GF-D8 (cell line): ENCODE measurements around the gene LRSAM1.

Source experiments
- DNase-seq: peaks from one replicate; lab custom pipeline; 2025; lab: John Stamatoyannopoulos, UW

Gene LRSAM1

GRCh38 chr9:127426756-127427155, 24.6 kb upstream of the LRSAM1 start:
- DNase-seq = no peak

GRCh38 chr9:127428348-127428747, 23.0 kb upstream of the LRSAM1 start:
- DNase-seq = no peak

- DNase-seq = no peak
These were observed 20.9 kb upstream of the LRSAM1 start for GRCh38 chr9:127430415-127430814.

GRCh38 chr9:127437497-127438264, 13.6 kb upstream of the LRSAM1 start:
- DNase-seq = no peak

- no peak for DNase-seq
These were observed 12.9 kb upstream of the LRSAM1 start for GRCh38 chr9:127438394-127438793.

GRCh38 chr9:127444283-127444920, 6.9 kb upstream of the LRSAM1 start:
- no peak for DNase-seq

- DNase-seq = no peak
These were observed 6.1 kb upstream of the LRSAM1 start for GRCh38 chr9:127444921-127445850.

- DNase-seq = no peak
These were observed 5.2 kb upstream of the LRSAM1 start for GRCh38 chr9:127445851-127446712.

GRCh38 chr9:127446713-127447415, 4.4 kb upstream of the LRSAM1 start:
- DNase-seq = no peak

GRCh38 chr9:127447416-127448111, 3.7 kb upstream of the LRSAM1 start:
- DNase-seq = no peak

GRCh38 chr9:127448112-127448805, 3.1 kb upstream of the LRSAM1 start:
- DNase-seq = no peak

- no peak for DNase-seq
These were observed 1.9 kb upstream of the LRSAM1 start for GRCh38 chr9:127449332-127449966.

- DNase-seq = no peak
These were observed 1.0 kb upstream of the LRSAM1 start for GRCh38 chr9:127450243-127450760.

- DNase-seq = no peak
These were observed 223 bp downstream of the LRSAM1 start for GRCh38 chr9:127451608-127451857.

GRCh38 chr9:127451858-127452656, 747 bp downstream of the LRSAM1 start:
- no peak for DNase-seq

GRCh38 chr9:127452691-127453090, 1.4 kb downstream of the LRSAM1 start:
- no peak for DNase-seq

GRCh38 chr9:127455324-127455992, 4.1 kb downstream of the LRSAM1 start:
- DNase-seq = peak; percentile 89
